PC-3 (cell line): ENCODE results near the gene ARFGAP3.

ENCODE experiments used
- EZH2 ChIP-seq: fragments of 300-600 bp; sonication (generic); IDR thresholded peaks from one replicate; pipeline ENCODE4 v1.6.1; 2017; ENCODE audit warnings: antibody characterized with exemption, mild to moderate bottlenecking, low read length; ENCODE audit not compliant: unreplicated experiment
- EZH2phosphoT487 ChIP-seq: fragments of 300-600 bp; sonication (generic); IDR thresholded peaks from 2 replicates; pipeline ENCODE4 v1.6.1; 2018; ENCODE audit warnings: mild to moderate bottlenecking, antibody characterized with exemption, low read length, borderline replicate concordance
- TF ChIP-seq, protein P1 (sequence below): fragments of 300-600 bp; sonication (generic); conservative IDR thresholded peaks from 2 replicates; pipeline ENCODE4 v1.5.1; 2017; ENCODE audit warnings: antibody characterized with exemption, low read depth, mild to moderate bottlenecking, low read length

DNA sequence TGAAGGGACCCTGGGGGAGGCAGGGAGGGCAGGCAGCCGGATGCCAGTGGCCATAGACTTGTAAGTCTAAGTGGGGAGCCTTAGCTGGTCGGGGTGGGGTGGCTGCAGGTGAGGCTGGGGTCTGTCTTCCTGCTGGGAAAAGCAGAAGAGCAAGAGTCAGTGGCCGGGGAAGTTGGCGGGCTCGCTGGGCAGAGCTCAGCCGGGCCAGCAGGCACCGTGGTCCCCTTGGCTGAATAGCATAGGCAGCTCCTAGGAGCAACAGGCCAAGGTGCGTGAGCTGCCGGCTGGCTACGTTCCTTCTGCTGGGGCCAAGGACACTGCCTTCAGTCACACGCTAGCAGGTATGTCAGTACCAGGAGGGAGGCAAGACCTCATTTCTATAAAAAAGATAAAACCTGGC is 68.6 kb downstream of the ARFGAP3 start:
- TF ChIP-seq EZH2 (no peak), EZH2phosphoT487 (no peak)
- TF ChIP-seq, protein P1, sequence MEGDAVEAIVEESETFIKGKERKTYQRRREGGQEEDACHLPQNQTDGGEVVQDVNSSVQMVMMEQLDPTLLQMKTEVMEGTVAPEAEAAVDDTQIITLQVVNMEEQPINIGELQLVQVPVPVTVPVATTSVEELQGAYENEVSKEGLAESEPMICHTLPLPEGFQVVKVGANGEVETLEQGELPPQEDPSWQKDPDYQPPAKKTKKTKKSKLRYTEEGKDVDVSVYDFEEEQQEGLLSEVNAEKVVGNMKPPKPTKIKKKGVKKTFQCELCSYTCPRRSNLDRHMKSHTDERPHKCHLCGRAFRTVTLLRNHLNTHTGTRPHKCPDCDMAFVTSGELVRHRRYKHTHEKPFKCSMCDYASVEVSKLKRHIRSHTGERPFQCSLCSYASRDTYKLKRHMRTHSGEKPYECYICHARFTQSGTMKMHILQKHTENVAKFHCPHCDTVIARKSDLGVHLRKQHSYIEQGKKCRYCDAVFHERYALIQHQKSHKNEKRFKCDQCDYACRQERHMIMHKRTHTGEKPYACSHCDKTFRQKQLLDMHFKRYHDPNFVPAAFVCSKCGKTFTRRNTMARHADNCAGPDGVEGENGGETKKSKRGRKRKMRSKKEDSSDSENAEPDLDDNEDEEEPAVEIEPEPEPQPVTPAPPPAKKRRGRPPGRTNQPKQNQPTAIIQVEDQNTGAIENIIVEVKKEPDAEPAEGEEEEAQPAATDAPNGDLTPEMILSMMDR = no peak
